Left kidney (tissue), 2 donors: ENCODE data around the gene CFAP92. TPM values are rescaled to one million over a fixed set of nuclear protein-coding genes. Genes with fewer than 3 reads are reported as not detected.

Experiments
- DNase-seq: peaks from one replicate; pipeline ENCODE4 v3.0.0-alpha.2; 2013
- polyA plus RNA-seq: library from polyadenylated mRNA; unstranded; fragments of 120-200 nt; gene quantifications from one replicate; pipeline ENCODE4 v1.2.1, GENCODE V29; 2013; ENCODE audit not compliant: insufficient read length

Gene CFAP92
- polyA plus RNA-seq, 1 donor = 1.7 TPM

DNA sequence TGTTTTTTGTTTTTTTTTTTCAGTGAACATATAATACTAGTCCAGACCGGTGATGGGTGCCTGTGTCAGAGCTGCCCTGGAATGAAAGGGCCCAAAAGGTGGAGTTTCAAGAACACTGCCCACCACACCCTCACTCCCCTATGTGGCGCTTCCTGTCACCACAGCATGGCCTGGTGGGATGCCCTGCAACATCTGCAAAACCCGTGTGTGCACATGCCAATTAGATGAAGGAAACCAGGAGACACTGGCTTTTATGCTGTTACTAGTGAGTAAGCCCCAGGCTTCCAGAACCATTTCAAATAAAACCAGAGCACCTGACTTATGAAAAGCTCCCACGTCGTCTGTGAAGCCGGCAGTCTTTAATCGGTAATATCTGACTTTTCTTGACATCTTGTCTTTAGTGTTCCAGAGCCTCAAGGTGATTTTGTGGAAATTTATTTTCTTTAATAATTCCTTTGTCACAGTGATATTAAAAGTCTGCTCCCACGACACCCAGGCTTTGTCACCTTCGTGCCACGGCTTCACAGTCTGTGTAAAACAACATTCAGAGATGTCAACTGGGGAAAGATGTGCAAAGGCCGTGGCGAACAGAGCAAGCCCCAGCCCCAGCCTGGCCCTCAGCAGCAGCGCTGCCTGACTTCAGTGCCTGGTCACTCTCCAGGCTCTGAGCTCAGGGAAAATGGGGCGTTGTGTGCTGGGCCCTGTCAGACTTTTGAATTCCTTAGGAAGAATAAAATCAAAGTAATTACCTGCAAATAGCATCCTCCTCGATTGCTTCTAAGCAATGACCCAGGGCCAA, 6.4 kb downstream of the CFAP92 start:
- no peak for DNase-seq

DNA sequence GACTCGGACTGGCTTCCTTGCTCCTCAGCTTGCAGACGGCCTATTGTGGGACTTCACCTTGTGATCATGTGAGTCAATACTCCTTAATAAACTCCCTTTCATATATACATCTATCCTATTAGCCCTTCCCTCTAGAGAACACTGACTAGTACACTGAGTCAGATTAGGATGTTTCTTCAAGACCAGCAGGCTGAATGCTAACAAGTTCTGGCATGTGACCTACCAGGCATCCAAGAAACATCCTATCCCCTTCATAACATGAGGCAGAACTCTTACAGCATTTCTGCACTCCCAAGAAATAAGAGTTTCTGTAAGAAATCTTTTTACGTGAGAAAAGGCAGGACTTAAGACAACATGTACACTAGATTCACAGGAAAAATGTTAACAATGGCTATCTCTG, 9.3 kb downstream of the CFAP92 start:
- no peak for DNase-seq

DNA sequence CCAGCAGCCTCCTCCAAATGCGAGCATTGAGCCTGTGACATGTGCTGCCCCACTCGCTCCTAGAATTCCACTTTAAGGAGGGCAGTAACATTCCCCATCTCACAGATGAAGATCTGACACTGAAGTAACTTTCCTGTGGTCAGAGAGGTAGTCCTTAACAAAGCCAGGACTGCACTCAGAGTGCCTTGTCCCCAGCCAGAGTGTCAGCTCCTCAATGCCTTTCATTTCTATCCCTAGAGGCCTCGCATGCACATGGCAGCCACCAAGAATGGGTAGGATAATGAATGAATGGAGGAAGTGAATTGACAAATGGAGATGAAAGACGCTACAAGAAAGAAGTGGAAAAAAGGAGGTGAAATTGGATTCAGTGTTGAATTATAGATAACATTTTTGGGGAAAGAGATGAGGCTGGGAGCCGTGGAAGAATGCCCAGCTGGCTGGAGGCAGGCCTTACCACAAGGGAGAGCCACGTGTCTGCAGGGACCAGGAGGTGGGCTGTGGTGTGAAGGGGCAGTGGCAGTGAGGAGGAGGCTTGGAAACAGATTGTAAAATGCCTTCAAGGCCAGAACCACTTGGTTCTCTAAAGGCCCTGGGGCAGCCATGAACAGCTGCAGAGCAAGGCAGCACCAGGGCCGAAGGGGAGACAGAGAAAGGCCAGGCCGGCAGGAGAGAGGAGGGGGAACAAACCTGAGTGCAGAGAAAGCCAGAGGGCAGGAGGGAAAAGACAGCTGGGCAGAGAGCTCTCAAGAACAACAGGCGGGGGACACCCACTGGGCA, 10.4 kb downstream of the CFAP92 start:
- no peak for DNase-seq

DNA sequence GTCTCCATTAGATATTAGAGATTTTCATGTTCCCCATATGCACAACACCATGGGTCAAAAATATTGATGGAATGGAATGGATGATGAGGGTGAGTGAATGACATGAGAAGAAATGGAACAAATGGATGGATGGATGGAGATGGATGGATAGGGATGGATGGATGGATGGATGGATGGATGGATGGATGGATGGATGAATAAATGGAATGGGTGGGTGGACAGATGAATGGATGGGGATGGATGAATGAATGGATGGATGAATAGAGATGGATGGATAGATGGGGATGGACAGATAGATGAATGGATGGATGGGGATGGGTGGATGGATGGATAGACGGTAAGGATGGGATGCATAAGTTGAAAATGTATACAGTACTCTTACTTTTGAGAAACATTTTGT, 18.6 kb downstream of the CFAP92 start:
- no peak for DNase-seq

DNA sequence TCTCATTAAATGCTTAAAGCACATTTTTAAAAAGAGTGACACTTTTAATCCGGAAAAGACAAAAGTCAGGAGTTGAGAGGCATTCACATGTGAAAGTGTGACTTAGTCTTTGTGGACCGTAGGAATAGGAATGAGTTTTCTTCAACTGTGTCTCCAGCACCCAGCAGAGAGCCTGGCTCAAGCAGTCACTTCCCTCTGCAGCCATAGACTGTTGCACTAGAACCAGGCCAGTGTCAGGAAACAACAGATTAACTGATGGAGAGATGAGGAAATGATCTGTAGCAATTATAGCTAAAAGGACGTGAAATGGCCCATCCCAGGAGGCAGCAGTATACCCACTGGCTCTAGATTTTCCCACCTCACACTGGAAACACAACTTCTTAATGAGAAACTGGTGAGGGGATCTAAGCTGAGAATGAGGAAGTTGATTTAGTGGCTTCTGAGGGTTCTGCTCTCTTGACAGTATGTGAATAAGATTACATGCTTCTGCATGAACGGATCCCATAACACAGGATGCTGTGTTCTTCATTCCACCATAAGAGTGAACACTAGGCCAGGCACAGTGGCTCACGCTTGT, 19.8 kb downstream of the CFAP92 start:
- no peak for DNase-seq

DNA sequence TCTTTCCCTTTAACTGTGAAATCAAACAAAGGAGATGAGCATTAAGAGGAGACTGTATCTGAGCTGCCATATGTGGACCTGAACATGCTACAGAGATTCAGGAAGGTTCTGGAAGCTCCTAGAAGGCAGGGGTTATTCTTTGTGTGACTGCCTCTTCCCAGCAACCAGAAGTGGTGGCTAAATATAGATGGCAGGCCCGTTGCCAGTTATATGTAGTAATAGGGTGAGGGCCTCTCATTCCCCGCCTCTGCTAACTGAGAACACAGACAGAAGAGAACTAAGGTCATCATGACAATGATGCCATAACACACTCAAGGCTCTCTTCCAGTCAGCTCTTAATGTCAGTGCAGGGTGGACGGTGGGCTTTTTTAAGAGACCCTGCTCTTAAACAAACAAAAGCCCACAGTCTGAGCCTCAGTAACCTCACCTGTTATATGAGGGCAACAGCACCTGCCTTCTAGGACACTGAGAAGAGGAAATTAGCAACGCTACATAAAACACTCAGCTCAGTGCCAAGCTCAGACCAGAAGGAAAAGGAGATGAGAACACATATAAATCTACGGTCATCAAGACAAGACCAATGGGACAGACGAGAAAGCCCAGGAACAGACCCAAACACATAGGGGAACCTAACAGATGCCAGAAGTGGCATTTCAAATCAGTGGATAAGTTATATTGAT, 22.3 kb downstream of the CFAP92 start:
- peak; percentile 27 for DNase-seq

DNA sequence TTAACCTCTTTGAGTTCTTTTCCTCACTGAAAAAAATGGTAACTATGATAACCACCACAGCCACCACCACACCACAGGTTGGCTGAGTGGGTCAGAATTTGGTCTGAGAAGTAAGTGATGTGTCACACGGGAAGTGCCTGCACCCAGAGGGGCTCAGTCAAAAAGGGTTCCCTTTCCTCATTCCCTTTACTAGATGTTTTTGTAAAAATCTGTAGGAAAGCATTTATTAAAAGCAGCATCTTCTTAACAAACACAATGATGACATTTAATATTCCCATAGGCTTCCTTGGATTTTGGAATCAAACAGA, 23.2 kb downstream of the CFAP92 start:
- DNase-seq = no peak

DNA sequence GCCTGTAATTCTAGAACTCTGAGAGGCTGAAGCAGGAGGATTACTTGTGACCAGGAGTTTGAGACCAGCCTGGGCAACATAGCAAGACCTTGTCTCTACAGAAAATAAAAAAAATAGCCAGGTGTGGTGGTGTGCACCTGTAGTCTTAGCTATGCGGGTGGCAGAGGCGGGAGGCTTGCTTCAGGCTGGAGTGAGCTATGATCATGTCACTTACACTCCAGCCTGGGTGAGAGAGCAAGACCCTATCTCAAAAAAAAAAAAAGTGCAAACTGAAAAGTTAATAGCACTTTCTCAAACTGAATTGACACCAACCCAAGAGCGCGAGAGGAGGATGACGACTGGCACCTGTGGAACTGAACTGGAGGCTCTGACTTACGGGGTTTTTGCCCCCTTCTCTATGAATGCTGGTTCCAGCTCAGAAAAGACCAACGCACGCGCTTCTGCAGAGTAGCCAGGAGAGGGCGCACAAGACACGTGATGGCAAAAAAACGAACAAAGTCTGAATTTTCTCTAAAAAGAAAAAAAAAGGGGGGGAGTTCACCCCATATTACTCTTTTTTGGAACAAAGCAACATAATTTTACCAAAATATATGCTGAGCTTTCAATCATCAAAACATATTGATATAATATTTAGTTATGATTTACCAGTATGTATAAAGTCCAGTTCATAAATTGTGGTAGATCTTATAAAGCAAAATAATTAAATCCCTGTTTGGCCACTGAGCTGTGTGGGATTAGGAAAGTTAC, 23.7 kb downstream of the CFAP92 start:
- peak; percentile 32 for DNase-seq

DNA sequence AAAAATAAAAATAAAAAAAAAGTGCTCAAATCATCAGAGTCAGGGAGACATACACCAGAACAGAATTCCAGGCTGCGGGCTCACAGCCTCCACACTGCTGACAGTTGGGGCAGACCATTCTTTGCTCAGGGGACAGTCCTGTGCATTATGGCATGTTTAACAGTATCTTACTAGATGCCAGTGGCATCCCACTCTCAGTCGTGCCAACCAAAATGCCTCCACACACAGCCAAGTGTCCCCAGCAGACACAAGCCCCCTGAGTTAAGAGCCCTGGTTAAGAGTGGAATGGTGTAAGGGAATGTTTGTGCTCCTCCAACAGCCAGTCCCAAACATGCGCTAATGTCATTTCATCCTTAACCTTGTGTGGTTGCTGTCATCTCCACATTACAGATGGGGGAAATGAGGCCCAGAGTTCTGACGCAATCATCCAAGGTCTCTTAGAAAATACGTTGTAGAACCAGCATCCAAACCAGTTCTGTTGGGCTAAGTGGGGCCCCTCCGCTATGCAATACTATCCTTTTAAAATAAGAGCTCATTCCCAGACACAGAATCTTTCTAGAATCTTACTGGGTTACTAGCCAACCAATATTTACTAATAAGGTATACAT, 26.0 kb downstream of the CFAP92 start:
- DNase-seq = no peak

DNA sequence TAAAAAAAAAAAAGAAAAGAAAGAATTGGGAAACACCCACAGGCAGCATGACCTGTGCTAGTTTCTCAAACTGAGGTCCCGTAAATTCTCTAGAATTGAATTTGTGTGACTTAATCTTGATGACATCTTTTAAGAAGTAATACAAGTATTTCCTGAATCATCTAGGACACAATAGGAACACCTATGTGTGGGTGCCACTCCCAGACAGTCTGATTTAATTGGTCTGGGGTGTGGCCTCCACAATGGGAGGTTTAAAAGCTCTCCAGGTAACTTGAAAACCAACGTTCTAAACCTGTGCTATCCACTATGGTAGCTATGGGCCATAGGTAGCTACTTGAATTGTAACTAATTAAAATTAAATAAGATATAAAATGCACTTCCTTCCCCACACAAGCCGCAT, 28.1 kb downstream of the CFAP92 start:
- DNase-seq = no peak

DNA sequence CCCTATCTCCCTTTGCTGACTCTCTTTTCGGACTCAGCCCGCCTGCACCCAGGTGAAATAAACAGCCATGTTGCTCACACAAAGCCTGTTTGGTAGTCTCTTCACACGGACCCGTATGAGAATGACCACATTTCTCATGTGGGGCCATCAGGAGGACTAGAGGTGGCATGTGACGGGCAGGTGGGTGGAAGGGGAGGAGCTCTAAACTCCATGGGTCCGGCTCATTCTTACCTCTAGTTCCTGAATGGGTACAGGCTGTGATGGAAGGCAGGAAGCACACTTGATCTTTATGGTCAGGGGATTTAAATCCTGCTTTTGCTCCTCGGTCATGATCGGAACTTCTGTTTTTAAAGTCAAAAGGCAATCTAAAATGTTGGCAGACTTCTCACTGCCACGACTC, 28.6 kb downstream of the CFAP92 start:
- DNase-seq = no peak

DNA sequence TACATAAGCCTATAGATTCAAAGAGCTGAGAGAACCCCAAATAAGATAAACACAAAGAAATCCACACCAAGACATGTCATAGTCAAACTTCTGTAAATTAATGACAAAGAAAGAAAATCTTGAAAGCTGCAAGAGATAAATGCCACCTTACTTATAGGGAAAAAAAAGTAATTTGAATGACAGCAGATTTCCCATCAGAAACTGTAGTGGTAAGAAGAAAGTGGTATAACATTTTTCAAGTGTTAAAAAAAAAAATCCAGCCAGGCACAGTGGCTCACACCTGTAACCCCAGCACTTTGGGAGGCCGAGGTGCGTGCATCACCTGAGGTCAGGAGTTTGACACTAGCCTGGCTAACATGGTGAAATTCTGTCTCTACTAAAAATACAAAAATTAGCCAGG, 37.4 kb downstream of the CFAP92 start:
- DNase-seq = no peak

DNA sequence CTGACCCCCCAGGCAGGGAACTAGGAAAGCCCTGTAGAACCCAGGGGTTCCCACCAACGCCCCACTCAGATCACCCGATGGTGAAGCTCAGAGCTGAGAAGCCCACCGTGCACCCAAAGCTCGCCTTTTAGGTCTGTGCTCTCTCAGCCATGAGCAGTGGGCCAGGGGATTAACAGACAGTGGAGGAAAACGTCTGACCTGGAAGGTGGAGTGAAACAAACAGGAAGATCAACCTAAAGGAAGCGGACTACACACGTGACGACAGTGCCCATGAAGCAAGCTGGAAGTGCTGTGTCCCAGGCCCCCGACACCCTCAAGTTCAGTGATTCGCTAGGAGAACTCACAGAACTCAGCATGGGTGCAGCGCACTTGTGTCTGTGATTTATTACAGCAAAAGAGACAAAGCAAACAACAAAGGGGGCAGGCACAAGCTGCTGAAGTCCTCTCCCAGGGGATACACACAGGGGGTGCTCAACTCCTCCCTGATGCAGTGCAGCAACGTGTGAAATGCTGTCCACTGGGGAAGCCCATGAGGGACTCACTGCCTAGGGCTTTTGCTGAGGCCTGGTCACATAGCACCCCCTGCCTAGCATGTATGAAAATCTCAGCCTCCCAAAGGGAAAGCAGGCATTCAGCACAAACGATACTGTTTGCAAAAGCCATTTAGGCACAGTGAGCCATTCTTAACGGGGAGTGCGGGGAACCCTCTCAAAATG, 43.5 kb downstream of the CFAP92 start:
- DNase-seq = peak; percentile 39

DNA sequence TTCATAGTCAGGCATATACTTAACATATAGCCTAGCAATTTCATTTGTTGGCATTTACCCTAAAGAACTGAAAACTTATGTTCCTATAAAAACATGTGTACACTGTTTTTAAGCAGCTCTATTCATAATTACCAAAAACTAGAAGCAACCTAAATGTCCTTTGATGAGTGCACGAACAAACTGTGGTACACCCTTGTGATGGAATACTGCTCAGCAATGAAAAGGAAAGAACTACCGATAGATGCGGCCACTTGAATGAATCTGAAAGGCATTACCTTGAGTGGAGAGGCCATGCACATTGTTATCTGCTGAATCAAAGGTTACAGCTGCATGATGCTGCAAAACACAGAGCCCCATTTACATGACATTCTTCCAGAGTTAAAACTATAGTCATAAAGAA, 44.7 kb downstream of the CFAP92 start:
- DNase-seq = no peak

DNA sequence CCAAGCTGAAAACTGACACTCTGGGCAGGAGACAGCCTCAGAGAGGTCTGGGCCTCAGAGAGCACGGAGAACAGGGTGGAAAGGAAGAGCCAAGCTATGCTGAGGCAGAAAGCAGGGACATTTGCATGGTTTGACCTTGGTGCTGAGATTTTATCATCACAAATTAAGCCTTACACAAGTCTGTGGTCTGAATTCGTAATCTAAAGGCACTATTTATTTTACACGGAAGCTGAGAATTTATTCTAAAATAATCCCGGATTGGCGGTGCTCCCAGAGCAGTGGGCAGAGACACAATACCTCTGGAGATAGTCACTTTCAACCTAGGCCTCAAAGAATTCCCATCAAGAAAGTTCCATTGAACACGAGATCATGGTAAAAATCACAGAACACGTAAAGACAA, 47.5 kb downstream of the CFAP92 start:
- DNase-seq = no peak

DNA sequence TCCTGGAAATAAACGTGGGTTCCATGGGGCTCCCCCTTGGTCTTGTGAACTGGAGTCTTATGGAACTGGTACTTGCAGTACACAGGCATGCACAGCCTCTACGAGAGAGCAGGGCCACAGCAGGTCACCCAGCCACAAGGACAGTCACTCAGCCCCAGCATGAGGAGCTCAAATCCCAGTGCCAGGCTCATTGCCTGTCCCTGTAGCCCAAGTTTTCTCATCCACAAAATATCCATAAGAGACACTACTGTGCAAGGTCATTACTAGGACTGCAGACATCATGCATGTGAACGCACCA, 48.0 kb downstream of the CFAP92 start:
- no peak for DNase-seq

DNA sequence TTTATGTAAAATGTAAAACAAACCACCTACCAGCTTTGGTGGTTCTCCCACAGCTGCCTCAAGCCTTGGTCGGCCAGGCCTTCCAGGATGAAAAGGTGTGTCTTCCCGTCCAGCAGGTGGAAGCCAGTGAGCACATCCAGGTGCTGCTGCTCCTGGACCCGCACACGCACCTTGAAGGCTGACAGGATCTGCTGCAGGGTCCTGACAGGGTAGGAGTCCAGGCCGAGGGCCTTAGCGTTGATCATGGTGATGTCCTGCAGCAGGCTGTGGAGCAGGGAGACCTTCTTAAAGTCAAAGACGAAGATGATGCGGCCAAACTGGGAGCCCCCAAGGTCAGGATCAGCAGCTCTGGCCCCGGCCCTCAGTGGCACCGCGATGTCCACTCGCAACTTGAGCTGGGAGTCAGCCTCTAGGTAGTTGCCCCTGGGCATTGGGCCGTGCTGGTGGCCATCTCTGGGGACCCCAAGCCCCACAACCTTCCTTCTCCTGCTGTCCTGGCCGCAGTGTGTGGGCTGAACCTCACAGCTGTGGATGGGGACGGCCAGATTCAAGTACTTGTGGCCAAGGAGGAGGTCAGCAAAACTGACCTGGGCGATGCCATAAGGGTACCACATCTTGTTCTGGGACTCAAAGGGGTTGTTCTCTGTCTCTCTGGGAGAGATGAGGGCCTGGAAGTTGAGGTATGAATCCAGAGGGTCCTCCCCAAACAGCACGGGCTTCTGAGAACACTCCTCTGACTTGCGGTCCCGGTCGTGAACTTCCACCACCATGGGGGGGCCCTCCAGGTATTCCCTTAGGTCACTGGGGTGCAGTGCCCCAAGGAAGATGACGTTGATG, 48.6 kb downstream of the CFAP92 start:
- no peak for DNase-seq

DNA sequence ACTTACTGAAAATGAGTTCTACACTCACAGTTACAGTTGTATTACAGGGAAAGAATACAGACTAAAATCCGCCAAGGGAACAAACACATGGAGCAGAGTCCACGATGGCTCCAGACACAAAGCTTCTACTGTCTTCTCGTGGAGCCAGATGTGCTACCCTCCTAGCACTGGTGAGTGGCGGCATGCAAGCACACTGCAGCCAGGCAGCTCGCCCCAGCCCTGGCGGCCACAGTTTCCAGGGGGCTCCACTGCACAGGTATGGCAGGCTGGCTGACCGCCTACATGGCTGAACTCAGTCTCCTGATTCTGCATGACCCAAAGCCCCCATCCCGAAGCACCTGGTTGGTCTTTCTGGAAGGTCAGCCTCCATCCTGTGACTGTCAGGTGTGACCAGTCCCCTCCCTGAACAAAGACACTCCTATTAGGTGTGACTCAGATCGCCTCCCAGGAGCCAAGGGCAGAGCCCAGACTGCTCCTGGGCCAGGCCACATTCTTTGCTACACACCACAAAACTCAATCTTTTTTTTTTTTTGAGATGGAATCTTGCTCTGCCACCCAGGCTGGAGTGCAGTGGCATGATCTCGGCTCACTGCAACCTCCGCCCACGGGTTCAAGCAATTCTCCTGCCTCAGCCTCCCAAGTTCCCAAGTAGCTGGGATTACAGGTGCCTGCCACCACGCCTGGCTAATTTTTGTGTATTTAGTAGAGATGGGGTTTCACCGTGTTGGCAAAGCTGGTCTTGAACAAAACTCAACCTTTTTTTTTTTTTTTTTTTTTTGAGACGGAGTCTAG, 51.5 kb downstream of the CFAP92 start:
- no peak for DNase-seq

DNA sequence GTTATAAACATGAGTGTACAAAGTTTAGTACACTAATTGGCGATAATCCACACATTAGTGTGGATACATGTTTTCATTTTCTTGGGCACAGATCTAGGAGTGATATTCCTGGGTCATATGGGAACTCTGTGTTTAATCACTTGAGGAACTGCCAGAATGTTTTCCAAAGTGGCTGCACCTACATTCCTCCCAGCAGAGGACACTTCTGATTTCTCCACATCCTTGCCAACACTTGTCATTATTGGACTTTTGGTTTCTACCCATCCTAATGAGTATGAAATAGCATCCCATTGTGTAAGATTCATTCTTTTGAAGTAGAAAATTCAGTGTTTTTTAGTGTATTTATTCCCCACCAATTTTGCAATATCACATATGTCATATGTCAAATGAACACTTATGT, 53.6 kb downstream of the CFAP92 start:
- DNase-seq = no peak

DNA sequence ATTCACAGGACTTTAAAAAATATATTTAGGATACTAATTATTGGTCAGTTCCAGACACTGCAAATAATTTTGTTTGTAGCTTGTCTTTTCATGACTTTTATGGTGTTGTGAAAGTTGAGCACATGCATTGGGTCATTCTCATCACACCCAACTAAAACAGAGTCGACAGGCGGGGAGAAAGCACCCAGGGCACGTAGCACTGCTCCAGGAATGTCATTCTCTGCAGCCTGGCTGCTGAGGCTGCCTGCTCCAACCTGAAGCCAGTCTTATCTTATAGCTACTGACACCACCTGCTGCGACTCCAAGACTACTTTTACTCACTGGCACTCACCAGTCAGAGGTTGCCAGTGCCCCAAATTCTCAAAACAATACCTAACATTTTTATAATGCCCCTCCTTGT, 57.5 kb downstream of the CFAP92 start:
- no peak for DNase-seq
